Trophoblast cell (in vitro differentiated cells and primary cell): ENCODE measurements around the gene IER5L.
"Not testable (repeated sequence)": the region's sequence is repeated elsewhere in the genome, so short reads cannot be mapped to it uniquely, and the experiment has no call there.

Experiments
- DNase-seq, 2 donors: peaks; one replicate each; pipeline ENCODE4 v3.0.0-alpha.2; 2016
- H2AFZ ChIP-seq: 2 replicates; pipeline ENCODE4 v1.6.1; 2013; ENCODE audit warnings: low read length, moderate library complexity, mild to moderate bottlenecking; ENCODE audit not compliant: insufficient read depth, poor library complexity
- H2AK5ac ChIP-seq: 2 replicates; pipeline ENCODE4 v1.6.1; 2013; ENCODE audit warnings: mild to moderate bottlenecking, low read length
- H2BK120ac ChIP-seq: 2 replicates; pipeline ENCODE4 v1.6.1; 2013; ENCODE audit warnings: low read length, mild to moderate bottlenecking, moderate library complexity; ENCODE audit not compliant: insufficient read depth, poor library complexity
- H2BK12ac ChIP-seq: 2 replicates; pipeline ENCODE4 v1.6.1; 2013; ENCODE audit warnings: mild to moderate bottlenecking, low read length, moderate library complexity
- H2BK5ac ChIP-seq: 2 replicates; pipeline ENCODE4 v1.6.1; 2013; ENCODE audit warnings: low read length, low read depth, moderate library complexity, mild to moderate bottlenecking; ENCODE audit not compliant: poor library complexity
- H3K14ac ChIP-seq: 2 replicates; pipeline ENCODE4 v1.6.1; 2013; ENCODE audit warnings: mild to moderate bottlenecking, low read length
- H3K18ac ChIP-seq: 2 replicates; pipeline ENCODE4 v1.6.1; 2013; ENCODE audit warnings: mild to moderate bottlenecking, low read length
- H3K23ac ChIP-seq: 2 replicates; pipeline ENCODE4 v1.6.1; 2013; ENCODE audit warnings: low read length
- H3K27ac ChIP-seq: 2 replicates; pipeline ENCODE4 v1.5.1; 2013; ENCODE audit warnings: low read depth, mild to moderate bottlenecking, inconsistent platforms, low read length, moderate library complexity
- H3K27me3 ChIP-seq: 2 replicates; pipeline ENCODE4 v1.6.1; 2013; ENCODE audit warnings: inconsistent platforms, mild to moderate bottlenecking, low read length, moderate library complexity; ENCODE audit not compliant: insufficient read depth
- H3K36me3 ChIP-seq, 2 experiments: 1 replicate in 1 of 2; 2 replicates in 1 of 2; pipeline ENCODE4 v1.6.1; 2013; ENCODE audit warnings: low read length in 2 of 2, mild to moderate bottlenecking in 2 of 2, moderate library complexity in 1 of 2; ENCODE audit not compliant: insufficient read depth in 2 of 2, control insufficient read depth in 1 of 2
- H3K4ac ChIP-seq: 2 replicates; pipeline ENCODE4 v1.6.1; 2013; ENCODE audit warnings: low read depth, mild to moderate bottlenecking, low read length, moderate library complexity
- H3K4me1 ChIP-seq, 2 experiments: 1 replicate in 1 of 2; 2 replicates in 1 of 2; pipeline ENCODE4 v1.6.1; 2013; ENCODE audit warnings: low read length in 2 of 2, mild to moderate bottlenecking in 2 of 2, moderate library complexity in 1 of 2; ENCODE audit not compliant: insufficient read depth in 2 of 2, control insufficient read depth in 1 of 2
- H3K4me2 ChIP-seq: 2 replicates; pipeline ENCODE4 v1.6.1; 2013; ENCODE audit warnings: inconsistent platforms, mild to moderate bottlenecking, low read length, moderate library complexity
- H3K4me3 ChIP-seq: 2 replicates; pipeline ENCODE4 v1.5.1; 2013; ENCODE audit warnings: mild to moderate bottlenecking, low read depth, low read length, inconsistent platforms
- H3K79me1 ChIP-seq: one replicate; pipeline ENCODE4 v1.6.1; 2013; ENCODE audit warnings: low read length
- H3K79me2 ChIP-seq: 2 replicates; pipeline ENCODE4 v1.6.1; 2013; ENCODE audit warnings: low read length, mild to moderate bottlenecking; ENCODE audit not compliant: control insufficient read depth, insufficient read depth, poor library complexity
- H3K9ac ChIP-seq: 2 replicates; pipeline ENCODE4 v1.6.1; 2013; ENCODE audit warnings: mild to moderate bottlenecking, low read length
- H3K9me3 ChIP-seq: 2 replicates; pipeline ENCODE4 v1.6.1; 2013; ENCODE audit warnings: low read depth, mild to moderate bottlenecking, control low read depth, inconsistent platforms, low read length; ENCODE audit not compliant: insufficient read depth
- H4K12ac ChIP-seq: 2 replicates; pipeline ENCODE4 v1.6.1; 2013; ENCODE audit warnings: low read depth, mild to moderate bottlenecking, low read length, moderate library complexity
- H4K8ac ChIP-seq: 2 replicates; pipeline ENCODE4 v1.6.1; 2013; ENCODE audit warnings: low read depth, mild to moderate bottlenecking, low read length, moderate library complexity
- H4K91ac ChIP-seq: one replicate; pipeline ENCODE4 v1.6.1; 2013; ENCODE audit warnings: low read depth, mild to moderate bottlenecking, low read length, moderate library complexity
- WGBS: extraction: QIAGEN DNeasy Blood & Tissue Kit; methylation state at CpG from one replicate; pipeline ENCODE4 v1.1.7; 2013; ENCODE audit warnings: missing lambda C conversion rate; ENCODE audit not compliant: insufficient read length, insufficient coverage; ENCODE audit errors: extremely low coverage; 5-methylcytosine and 5-hydroxymethylcytosine counted together

Gene IER5L

GRCh38 chr9:129193655-129194054, 15.6 kb upstream of the IER5L start:
- Histone ChIP-seq H3K79me2 (no peaks in the 10 kb centered on the region), H3K27ac (no peak overlapping the region), H3K4me1 (peaks cover 3 to 7% of the 10 kb centered on the region in 2 experiments), H3K27me3 (no peaks in the 10 kb centered on the region), H3K14ac (no peak overlapping the region), H2BK120ac (no peak overlapping the region), H4K12ac (no peak overlapping the region), H3K36me3 (no peaks in the 10 kb centered on the region), H3K23ac (no peak overlapping the region), H3K9ac (no peak overlapping the region), H2AK5ac (no peak overlapping the region), H2AFZ (no peak overlapping the region), H3K4me2 (no peak overlapping the region), H2BK12ac (no peak overlapping the region), H2BK5ac (no peak overlapping the region), H3K79me1 (peaks cover 2% of the 10 kb centered on the region), H3K4me3 (no peak overlapping the region), H4K8ac (no peak overlapping the region), H3K18ac (no peak overlapping the region), H4K91ac (no peak overlapping the region), H3K9me3 (peaks cover 3% of the 10 kb centered on the region), H3K4ac (no peak overlapping the region)
- DNase-seq, result no peak
- WGBS, result no CpG with 5 or more reads among the region's 7 CpGs

DNA sequence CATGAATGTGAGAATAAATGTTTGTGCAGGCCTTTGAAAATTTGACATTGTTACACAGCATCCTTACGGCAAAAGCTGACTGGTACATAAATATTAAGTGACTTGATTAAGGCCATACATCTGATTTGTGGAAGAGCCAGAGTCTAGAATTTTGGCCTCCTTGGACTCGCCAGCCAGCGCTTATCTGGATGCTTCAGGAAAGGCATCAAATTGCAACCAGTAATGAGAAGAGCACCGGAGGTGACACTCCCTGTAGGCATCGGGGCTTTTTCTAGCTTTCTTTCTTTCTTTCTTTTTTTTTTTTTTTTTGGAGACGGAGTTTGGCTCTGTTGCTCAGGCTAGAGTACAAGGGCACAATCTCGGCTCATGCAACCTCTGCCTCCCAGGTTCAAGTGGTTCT, 13.2 kb upstream of the IER5L start:
- WGBS, result no CpG with 5 or more reads among the region's 7 CpGs
- no peaks in the 10 kb centered on the region for H3K79me2 ChIP-seq
- no peak overlapping the region for H3K4me2 ChIP-seq
- no peak overlapping the region for H3K4me3 ChIP-seq
- H3K4me1 ChIP-seq, result no peaks in the 10 kb centered on the region
- no peak overlapping the region for H2AFZ ChIP-seq
- no peak overlapping the region for H3K27ac ChIP-seq
- H3K79me1 ChIP-seq, result no peaks in the 10 kb centered on the region
- H4K91ac ChIP-seq, result no peak overlapping the region
- no peak overlapping the region for H4K8ac ChIP-seq
- H3K18ac ChIP-seq, result no peak overlapping the region
- no peak for DNase-seq
- no peak overlapping the region for H3K23ac ChIP-seq
- no peak overlapping the region for H3K4ac ChIP-seq
- no peak overlapping the region for H2AK5ac ChIP-seq
- no peaks in the 10 kb centered on the region for H3K36me3 ChIP-seq
- no peak overlapping the region for H2BK120ac ChIP-seq
- no peak overlapping the region for H3K14ac ChIP-seq
- no peaks in the 10 kb centered on the region for H3K27me3 ChIP-seq
- H3K9ac ChIP-seq, result no peak overlapping the region
- peaks cover 3% of the 10 kb centered on the region for H3K9me3 ChIP-seq
- no peak overlapping the region for H2BK12ac ChIP-seq
- H2BK5ac ChIP-seq, result no peak overlapping the region
- H4K12ac ChIP-seq, result no peak overlapping the region

- not testable (repeated sequence) for H4K91ac ChIP-seq, H3K9ac ChIP-seq, H2AFZ ChIP-seq, H2BK12ac ChIP-seq, H3K27me3 ChIP-seq, H3K4me3 ChIP-seq, H3K79me2 ChIP-seq, H3K4me2 ChIP-seq, H3K36me3 ChIP-seq, H4K12ac ChIP-seq, H3K14ac ChIP-seq, H2BK5ac ChIP-seq, H3K4ac ChIP-seq, H3K4me1 ChIP-seq, H3K27ac ChIP-seq, H3K23ac ChIP-seq, H3K18ac ChIP-seq, H3K9me3 ChIP-seq, H4K8ac ChIP-seq, H2BK120ac ChIP-seq, H2AK5ac ChIP-seq, H3K79me1 ChIP-seq
- no CpG with 5 or more reads among the region's 8 CpGs for WGBS
- peak; percentile 89 to 92 for DNase-seq
Measured at GRCh38 chr9:129189971-129190370, 11.9 kb upstream of the IER5L start.

DNA sequence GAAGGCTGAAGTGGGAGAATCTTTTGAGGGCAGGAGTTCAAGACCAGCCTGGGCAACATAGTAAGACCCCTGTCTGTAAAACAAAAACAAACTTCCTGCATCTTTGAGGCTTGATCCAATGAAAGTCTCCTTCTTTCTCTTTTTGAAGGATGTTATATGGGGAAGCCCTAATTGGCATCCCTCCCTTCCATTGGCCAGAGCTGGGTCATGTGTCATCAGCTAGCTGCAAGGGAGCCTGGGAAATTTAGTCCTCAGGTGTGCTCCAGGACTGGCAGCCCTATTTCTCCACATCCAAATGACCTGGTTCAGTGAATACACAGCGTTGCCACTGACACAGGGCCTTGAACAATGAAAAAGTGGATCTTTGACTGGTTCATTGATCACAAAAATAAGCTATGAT, 9.0 kb upstream of the IER5L start:
- Histone ChIP-seq H3K9ac (no peak overlapping the region), H3K79me2 (no peaks in the 10 kb centered on the region), H3K9me3 (peaks cover 6% of the 10 kb centered on the region), H3K4me1 (peaks cover 0 to 4% of the 10 kb centered on the region in 2 experiments), H3K18ac (no peak overlapping the region), H2BK120ac (no peak overlapping the region), H4K91ac (no peak overlapping the region), H2AFZ (no peak overlapping the region), H2BK5ac (no peak overlapping the region), H3K79me1 (no peaks in the 10 kb centered on the region), H3K4me3 (no peak overlapping the region), H4K12ac (no peak overlapping the region), H3K27me3 (no peaks in the 10 kb centered on the region), H2BK12ac (no peak overlapping the region), H2AK5ac (no peak overlapping the region), H3K27ac (no peak overlapping the region), H3K4ac (no peak overlapping the region), H3K14ac (no peak overlapping the region), H4K8ac (no peak overlapping the region), H3K4me2 (no peak overlapping the region), H3K36me3 (no peaks in the 10 kb centered on the region), H3K23ac (no peak overlapping the region)
- no peak for DNase-seq
- no CpG with 5 or more reads among the region's 1 CpG for WGBS
